Cardiac fibroblast (primary cell): ENCODE measurements around the gene MYH7B.

ENCODE experiments used
- DNase-seq, 2 donors: peaks; one replicate each; pipeline versions ENCODE4 v3.0.0 to v3.0.0-alpha.2; 2010; ENCODE audit warnings: low read depth in 2 of 2
- H3K4me3 ChIP-seq, 2 donors: replicated peaks in 1 of 2; 1 replicate in 1 of 2; 2 replicates in 1 of 2; pipeline ENCODE4 v1.5.1; 2011; ENCODE audit warnings: low read depth in 2 of 2, low read length in 2 of 2, mild to moderate bottlenecking in 2 of 2, moderate library complexity in 1 of 2
- CTCF ChIP-seq: IDR thresholded peaks from one replicate; pipeline ENCODE4 v1.5.1; 2011; ENCODE audit warnings: low read depth, mild to moderate bottlenecking, low read length, inconsistent platforms

Gene MYH7B

GRCh38 chr20:34995696-34996095 lies 40.0 kb downstream of the MYH7B start:
- no peak overlapping the region for H3K4me3 ChIP-seq
- no peak for TF ChIP-seq CTCF
- no peak for DNase-seq

- H3K4me3 ChIP-seq, result no peak overlapping the region
- TF ChIP-seq CTCF, result no peak
- no peak for DNase-seq
Observed at GRCh38 chr20:34996243-34997028, 40.8 kb downstream of the MYH7B start.

GRCh38 chr20:34997131-34997561 lies 41.5 kb downstream of the MYH7B start:
- no peak overlapping the region for H3K4me3 ChIP-seq
- no peak for DNase-seq
- no peak for TF ChIP-seq CTCF

- H3K4me3 ChIP-seq, result no peak overlapping the region
- no peak for TF ChIP-seq CTCF
- DNase-seq, result no peak
Observed at GRCh38 chr20:34997774-34998173, 42.1 kb downstream of the MYH7B start.

GRCh38 chr20:34998331-34998950 lies 42.8 kb downstream of the MYH7B start:
- DNase-seq, result no peak
- H3K4me3 ChIP-seq, result no peak overlapping the region
- TF ChIP-seq CTCF, result no peak

- no peak for TF ChIP-seq CTCF
- no peak for DNase-seq
- H3K4me3 ChIP-seq, result no peak overlapping the region
Observed at GRCh38 chr20:34999021-34999451, 43.4 kb downstream of the MYH7B start.
